GM12891 (cell line): Measurements from ENCODE around the gene CREB3L2.

Experiments used
- POLR2A ChIP-seq: IDR thresholded peaks from 2 replicates; pipeline ENCODE4 v1.6.1; 2011; ENCODE audit warnings: low read depth, low read length, control low read depth
- SPI1 ChIP-seq: IDR thresholded peaks from 2 replicates; pipeline ENCODE4 v1.6.1; 2011; ENCODE audit warnings: low read depth, low read length, control low read depth
- TAF1 ChIP-seq: IDR thresholded peaks from 2 replicates; pipeline ENCODE4 v1.6.1; 2011; ENCODE audit warnings: low read depth, low read length, control low read depth

DNA sequence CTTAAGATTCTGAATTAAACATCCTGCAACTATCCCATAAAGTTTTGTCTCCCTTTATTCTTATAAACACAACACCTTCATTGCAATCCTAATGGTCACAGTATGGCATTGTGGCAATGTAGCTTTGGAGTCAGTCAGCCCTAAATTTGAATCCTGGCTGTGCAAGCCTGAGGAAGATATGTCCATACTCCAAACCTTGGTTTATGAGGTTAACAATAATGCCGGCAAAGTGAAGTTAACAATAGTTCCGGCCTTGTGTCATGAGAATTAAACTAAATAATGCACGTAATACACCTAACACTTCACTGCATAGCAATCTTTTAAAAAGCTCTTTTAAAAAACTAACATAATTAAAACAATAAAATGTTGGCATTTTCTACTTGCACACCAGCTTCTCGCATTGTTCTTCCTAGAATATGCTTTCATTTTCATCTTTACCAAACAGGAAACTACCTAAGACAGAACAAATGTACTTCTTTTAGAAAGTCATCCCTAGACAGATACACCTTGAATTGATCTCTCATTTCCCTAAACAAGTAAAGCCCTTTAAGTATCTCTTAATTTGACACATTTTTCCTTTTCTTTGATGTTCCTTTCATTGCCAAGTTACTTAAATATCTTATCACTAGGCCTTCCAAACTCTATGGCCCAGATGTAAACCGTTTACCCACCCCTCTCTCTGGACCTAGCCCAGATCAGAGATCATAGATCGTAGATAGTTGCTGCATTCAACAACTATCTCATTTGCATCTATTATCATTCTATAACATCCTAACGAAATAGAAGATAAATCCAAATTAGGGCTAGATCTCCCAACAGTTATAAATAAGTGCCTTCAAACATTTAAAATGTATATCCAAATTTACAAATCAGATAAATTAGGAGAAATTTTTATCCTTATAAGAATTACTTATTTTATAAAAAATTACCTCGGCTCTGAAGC is 66.7 kb downstream of the CREB3L2 start:
- TF ChIP-seq POLR2A (no peak), SPI1 (peak; percentile 60; the same call in 1 of the 2 replicates), TAF1 (no peak)
